AG04450 (cell line): ENCODE results near the gene CNTN1. TPM values are rescaled to one million over a fixed set of nuclear protein-coding genes. Genes with fewer than 3 reads are reported as not detected.
"Not testable (repeated sequence)": the region's sequence is repeated elsewhere in the genome, so short reads cannot be mapped to it uniquely, and the experiment has no call there.

Source experiments
- CTCF ChIA-PET: fragments of 300-600, 350-600 bp; formaldehyde crosslinking; extraction: SDS; loops from one replicate; lab custom pipeline; 2022; ENCODE audit warnings: antibody characterized with exemption, inconsistent platforms; lab: Charles Lee
- POLR2A ChIA-PET: fragments of 350-600 bp; formaldehyde crosslinking; extraction: SDS; loops from one replicate; lab custom pipeline; 2021; ENCODE audit warnings: antibody characterized with exemption, inconsistent platforms; lab: Yijun Ruan, JAX
- DNase-seq: peaks from one replicate; pipeline ENCODE4 v3.0.0-alpha.2; 2011; ENCODE audit warnings: low read depth, low spot score
- H3K27ac ChIP-seq: one replicate; pipeline ENCODE4 v1.5.1; 2012; ENCODE audit warnings: low read depth, low read length, control low read depth
- H3K27me3 ChIP-seq: one replicate; pipeline ENCODE4 v1.6.0; 2012; ENCODE audit warnings: low read length; ENCODE audit not compliant: control insufficient read depth, insufficient read depth
- H3K4me3 ChIP-seq: 2 replicates; pipeline ENCODE4 v1.5.1; 2011; ENCODE audit warnings: mild to moderate bottlenecking, low read depth, low read length, control low read depth
- H3K9me3 ChIP-seq: 2 replicates; pipeline ENCODE4 v1.5.1; 2012; ENCODE audit warnings: low read length; ENCODE audit not compliant: control insufficient read depth, insufficient read depth
- CTCF ChIP-seq: IDR thresholded peaks from 2 replicates; pipeline ENCODE4 v1.5.1; 2011; ENCODE audit warnings: low read depth, low read length, control low read depth, inconsistent platforms
- polyA plus RNA-seq: library from polyadenylated mRNA; depleted of rRNA; stranded (reverse); fragments of >200 nt; gene quantifications from 2 replicates; pipeline ENCODE4 v1.2.3, GENCODE V29; 2011

The CNTN1 gene
- polyA plus RNA-seq, 1 experiment, result 0.19 TPM

- POLR2A ChIA-PET, result no interaction called here
- no peaks in the 10 kb centered on the region for H3K9me3 ChIP-seq
- no peak overlapping the region for H3K27ac ChIP-seq
- no peak for TF ChIP-seq CTCF
- no peak for DNase-seq
- no peaks in the 10 kb centered on the region for H3K27me3 ChIP-seq
- no peak overlapping the region for H3K4me3 ChIP-seq
- CTCF ChIA-PET, result no interaction called here
Observed at GRCh38 chr12:40727774-40728483, 35.7 kb downstream of the CNTN1 start.

- H3K27ac ChIP-seq, result no peak overlapping the region
- no peak for TF ChIP-seq CTCF
- CTCF ChIA-PET, result no interaction called here
- DNase-seq, result no peak
- H3K4me3 ChIP-seq, result no peak overlapping the region
- no peaks in the 10 kb centered on the region for H3K27me3 ChIP-seq
- no peaks in the 10 kb centered on the region for H3K9me3 ChIP-seq
- POLR2A ChIA-PET, result no interaction called here
Observed at GRCh38 chr12:40730281-40730680, 38.0 kb downstream of the CNTN1 start.

- CTCF ChIA-PET, result no interaction called here
Observed at GRCh38 chr12:40733871-40734270, 41.6 kb downstream of the CNTN1 start.

GRCh38 chr12:40734276-40734675 lies 42.0 kb downstream of the CNTN1 start:
- CTCF ChIA-PET, result no interaction called here
- no peak for TF ChIP-seq CTCF
- POLR2A ChIA-PET, result no interaction called here
- no peak for DNase-seq
- no peaks in the 10 kb centered on the region for H3K27me3 ChIP-seq
- H3K27ac ChIP-seq, result no peak overlapping the region
- H3K9me3 ChIP-seq, result no peaks in the 10 kb centered on the region
- no peak overlapping the region for H3K4me3 ChIP-seq

More at GRCh38 chr12:40733871-40734270, 41.6 kb downstream of the CNTN1 start:
- Histone ChIP-seq H3K4me3 (no peak overlapping the region), H3K27me3 (no peaks in the 10 kb centered on the region), H3K9me3 (no peaks in the 10 kb centered on the region), H3K27ac (no peak overlapping the region)
- no peak for TF ChIP-seq CTCF
- DNase-seq, result no peak
- POLR2A ChIA-PET, result no interaction called here

- H3K4me3 ChIP-seq, result no peak overlapping the region
- no peaks in the 10 kb centered on the region for H3K27me3 ChIP-seq
- ChIA-PET POLR2A (no interaction called here), CTCF (no interaction called here)
- H3K9me3 ChIP-seq, result no peaks in the 10 kb centered on the region
- DNase-seq, result no peak
- H3K27ac ChIP-seq, result no peak overlapping the region
- TF ChIP-seq CTCF, result no peak
Observed at GRCh38 chr12:40735551-40736230, 43.5 kb downstream of the CNTN1 start.

- CTCF ChIA-PET, H3K4me3 ChIP-seq, DNase-seq, H3K27me3 ChIP-seq, H3K9me3 ChIP-seq, H3K27ac ChIP-seq, POLR2A ChIA-PET: not testable (repeated sequence)
Observed at GRCh38 chr12:40737416-40737815, 45.2 kb downstream of the CNTN1 start.
